Left ventricle myocardium inferior (tissue), 1 donor: ENCODE measurements around the gene PDE4B. TPM values are rescaled to one million over a fixed set of nuclear protein-coding genes. Genes with fewer than 3 reads are reported as not detected.

Experiments used
- DNase-seq: peaks from one replicate; pipeline ENCODE4 v3.0.0-alpha.2; 2020
- H3K27ac ChIP-seq: fragments of 200-600 bp; replicated peaks from 2 replicates; pipeline ENCODE4 v1.8.0; 2021
- H3K27me3 ChIP-seq: fragments of 200-600 bp; 2 replicates; pipeline ENCODE4 v1.8.0; 2021; ENCODE audit warnings: low read depth
- H3K36me3 ChIP-seq: fragments of 200-600 bp; 2 replicates; pipeline ENCODE4 v1.8.0; 2021
- H3K4me1 ChIP-seq: fragments of 200-600 bp; 2 replicates; pipeline ENCODE4 v1.8.0; 2021
- H3K4me3 ChIP-seq: fragments of 200-600 bp; 2 replicates; pipeline ENCODE4 v1.8.0; 2021; ENCODE audit warnings: mild to moderate bottlenecking, moderate library complexity
- H3K9me3 ChIP-seq: fragments of 200-600 bp; replicated peaks from 2 replicates; pipeline ENCODE4 v1.8.0; 2021
- CTCF ChIP-seq: fragments of 200-600 bp; IDR thresholded peaks from 2 replicates; pipeline ENCODE4 v1.8.0; 2021; ENCODE audit warnings: antibody characterized with exemption, mild to moderate bottlenecking, borderline replicate concordance
- intact Hi-C: fragments of 100-400 bp; cut with micrococcal nuclease; formaldehyde crosslinking; loops from one replicate; pipeline ENCODE4 v1.11.0; 2022
- total RNA-seq: library from RNA; stranded (reverse); fragmentation: NEBNext Ultra II Directional; extraction: Animal tissue kit (Norgen Biotek cat#: 25700); gene quantifications from one replicate; pipeline ENCODE4 v1.2.1, GENCODE V29; 2021
- donor health status: DM: no; HTN: yes; CAD: no; lungs with severe emphysema.

The PDE4B gene
- total RNA-seq, 1 donor from 2014 or later = 3.5 TPM

GRCh38 chr1:65995336-65995735, 202.6 kb downstream of the PDE4B start:
- Histone ChIP-seq H3K27me3 (no peaks in the 10 kb centered on the region), H3K4me1 (no peaks in the 10 kb centered on the region), H3K36me3 (no peaks in the 10 kb centered on the region), H3K27ac (no peak overlapping the region), H3K4me3 (no peak overlapping the region), H3K9me3 (no peaks in the 10 kb centered on the region)
- no peak for DNase-seq
- intact Hi-C loops = no loop called here
- TF ChIP-seq CTCF = no peak

GRCh38 chr1:65995928-65996327, 203.2 kb downstream of the PDE4B start:
- Histone ChIP-seq H3K9me3 (no peaks in the 10 kb centered on the region), H3K4me3 (no peak overlapping the region), H3K27ac (no peak overlapping the region), H3K27me3 (no peaks in the 10 kb centered on the region), H3K4me1 (no peaks in the 10 kb centered on the region), H3K36me3 (no peaks in the 10 kb centered on the region)
- intact Hi-C loops = no loop called here
- no peak for DNase-seq
- no peak for TF ChIP-seq CTCF

- Histone ChIP-seq H3K4me3 (no peak overlapping the region), H3K27me3 (no peaks in the 10 kb centered on the region), H3K36me3 (no peaks in the 10 kb centered on the region), H3K9me3 (no peaks in the 10 kb centered on the region), H3K27ac (no peak overlapping the region), H3K4me1 (no peaks in the 10 kb centered on the region)
- intact Hi-C loops = no loop called here
- no peak for DNase-seq
- no peak for TF ChIP-seq CTCF
These were observed 205.0 kb downstream of the PDE4B start for GRCh38 chr1:65997693-65998092.

- Histone ChIP-seq H3K27me3 (no peaks in the 10 kb centered on the region), H3K36me3 (no peaks in the 10 kb centered on the region), H3K4me3 (no peak overlapping the region), H3K4me1 (no peaks in the 10 kb centered on the region), H3K9me3 (no peaks in the 10 kb centered on the region), H3K27ac (no peak overlapping the region)
- no peak for TF ChIP-seq CTCF
- intact Hi-C loops = no loop called here
- no peak for DNase-seq
These were observed 206.3 kb downstream of the PDE4B start for GRCh38 chr1:65998763-65999583.

- Histone ChIP-seq H3K9me3 (no peaks in the 10 kb centered on the region), H3K4me3 (no peak overlapping the region), H3K27me3 (no peaks in the 10 kb centered on the region), H3K36me3 (no peaks in the 10 kb centered on the region), H3K4me1 (no peaks in the 10 kb centered on the region), H3K27ac (no peak overlapping the region)
- no peak for DNase-seq
- TF ChIP-seq CTCF = no peak
- intact Hi-C loops = no loop called here
These were observed 207.4 kb downstream of the PDE4B start for GRCh38 chr1:66000033-66000637.
